GM20000 (cell line): ENCODE results near the gene ADPRH.
"Not testable (repeated sequence)": the region's sequence is repeated elsewhere in the genome, so short reads cannot be mapped to it uniquely, and the experiment has no call there.

Source experiments
- DNase-seq: peaks from one replicate; pipeline ENCODE4 v3.0.0; 2012; ENCODE audit warnings: low spot score
- TF ChIP-seq, protein P1 (sequence below): IDR thresholded peaks from 2 replicates; pipeline ENCODE4 v1.5.1; 2012; ENCODE audit warnings: mild to moderate bottlenecking, control low read depth; ENCODE audit errors: extremely low read depth, missing control alignments

The ADPRH gene

DNA sequence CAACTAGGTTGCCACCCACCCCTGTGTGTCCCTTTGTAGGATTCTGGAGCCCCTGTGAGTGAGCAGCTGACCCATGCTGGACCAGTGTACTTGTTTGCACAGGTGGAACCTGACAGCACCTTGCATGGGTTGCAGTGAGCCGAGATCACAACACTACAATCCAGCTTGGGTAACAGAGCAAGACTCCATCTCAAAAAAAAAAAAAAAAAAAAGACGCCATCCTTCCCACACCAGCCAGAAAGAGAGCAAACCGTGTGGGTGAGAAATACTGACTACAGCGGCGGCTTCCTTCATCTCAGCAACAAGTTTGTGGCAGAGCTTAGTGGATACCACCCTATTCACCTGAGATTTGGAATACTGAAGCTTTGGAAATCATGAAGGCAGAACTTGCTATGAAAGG is 19.1 kb upstream of the ADPRH start:
- no peak for DNase-seq
- TF ChIP-seq, protein P1, sequence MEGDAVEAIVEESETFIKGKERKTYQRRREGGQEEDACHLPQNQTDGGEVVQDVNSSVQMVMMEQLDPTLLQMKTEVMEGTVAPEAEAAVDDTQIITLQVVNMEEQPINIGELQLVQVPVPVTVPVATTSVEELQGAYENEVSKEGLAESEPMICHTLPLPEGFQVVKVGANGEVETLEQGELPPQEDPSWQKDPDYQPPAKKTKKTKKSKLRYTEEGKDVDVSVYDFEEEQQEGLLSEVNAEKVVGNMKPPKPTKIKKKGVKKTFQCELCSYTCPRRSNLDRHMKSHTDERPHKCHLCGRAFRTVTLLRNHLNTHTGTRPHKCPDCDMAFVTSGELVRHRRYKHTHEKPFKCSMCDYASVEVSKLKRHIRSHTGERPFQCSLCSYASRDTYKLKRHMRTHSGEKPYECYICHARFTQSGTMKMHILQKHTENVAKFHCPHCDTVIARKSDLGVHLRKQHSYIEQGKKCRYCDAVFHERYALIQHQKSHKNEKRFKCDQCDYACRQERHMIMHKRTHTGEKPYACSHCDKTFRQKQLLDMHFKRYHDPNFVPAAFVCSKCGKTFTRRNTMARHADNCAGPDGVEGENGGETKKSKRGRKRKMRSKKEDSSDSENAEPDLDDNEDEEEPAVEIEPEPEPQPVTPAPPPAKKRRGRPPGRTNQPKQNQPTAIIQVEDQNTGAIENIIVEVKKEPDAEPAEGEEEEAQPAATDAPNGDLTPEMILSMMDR, result no peak

DNA sequence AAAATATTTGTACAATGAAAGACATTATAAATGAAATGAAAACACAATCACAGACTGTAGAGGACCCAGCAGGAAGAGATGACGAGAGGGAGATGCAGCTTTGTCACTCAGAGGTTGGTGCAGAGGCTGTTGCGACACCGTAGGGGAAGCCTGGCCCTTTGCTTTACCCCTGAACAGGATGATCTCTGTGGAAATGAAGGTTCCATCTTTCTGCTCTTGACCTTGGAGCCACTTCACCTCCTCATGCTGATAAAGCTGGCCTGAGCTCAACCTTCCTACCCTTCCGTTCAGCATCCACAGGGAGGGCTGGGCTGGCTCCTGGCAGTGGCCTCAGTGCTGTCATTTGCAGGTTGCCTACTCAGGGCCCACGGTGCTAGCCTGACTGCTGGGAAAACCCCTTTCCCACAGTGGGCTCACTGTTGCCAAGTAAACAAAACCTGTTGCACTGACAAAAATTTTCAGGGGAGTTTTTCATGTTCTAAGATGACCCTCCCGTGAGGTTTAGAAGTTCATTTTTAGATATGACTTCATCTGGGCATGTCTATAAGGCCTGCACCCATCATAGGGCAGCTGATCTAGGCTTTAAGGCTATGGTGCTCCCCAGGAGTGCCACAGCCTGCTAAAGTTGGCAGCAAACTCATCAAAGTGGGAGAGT is 16.9 kb upstream of the ADPRH start:
- peak; percentile 79 for DNase-seq
- TF ChIP-seq, protein P1, result no peak

DNA sequence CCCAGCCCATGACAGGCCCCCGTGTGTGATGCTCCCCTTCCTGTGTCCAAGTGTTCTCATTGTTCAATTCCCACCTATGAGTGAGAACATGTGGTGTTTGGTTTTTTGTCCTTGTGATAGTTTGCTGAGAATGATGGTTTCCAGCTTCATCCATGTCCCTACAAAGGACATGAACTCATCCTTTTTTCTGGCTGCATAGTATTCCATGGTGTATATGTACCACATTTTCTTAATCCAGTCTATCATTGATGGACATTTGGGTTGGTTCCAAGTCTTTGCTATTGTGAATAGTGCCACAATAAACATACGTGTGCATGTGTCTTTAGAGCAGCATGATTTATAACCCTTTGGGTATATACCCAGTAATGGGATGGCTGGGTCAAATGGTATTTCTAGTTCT is 16.0 kb upstream of the ADPRH start:
- not testable (repeated sequence) for DNase-seq

DNA sequence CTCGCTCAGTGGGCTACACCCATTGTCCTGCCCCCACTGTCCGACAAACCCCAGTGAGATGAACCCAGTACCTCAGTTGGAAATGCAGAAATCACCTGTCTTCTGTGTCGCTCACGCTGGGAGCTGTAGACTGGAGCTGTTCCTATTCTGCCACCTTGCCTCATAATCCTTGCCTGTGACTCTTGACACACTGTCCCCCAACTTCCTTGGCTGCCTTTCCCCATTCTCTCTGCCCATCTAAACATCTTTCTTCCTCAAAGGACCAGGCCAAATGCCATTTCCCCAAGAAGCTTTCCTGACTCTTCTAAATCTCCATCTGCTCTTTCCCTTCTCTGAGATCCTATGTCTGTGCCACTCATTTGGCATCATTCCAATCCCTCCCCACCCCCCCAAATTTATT is 10.1 kb upstream of the ADPRH start:
- no peak for DNase-seq
- TF ChIP-seq, protein P1, result no peak

DNA sequence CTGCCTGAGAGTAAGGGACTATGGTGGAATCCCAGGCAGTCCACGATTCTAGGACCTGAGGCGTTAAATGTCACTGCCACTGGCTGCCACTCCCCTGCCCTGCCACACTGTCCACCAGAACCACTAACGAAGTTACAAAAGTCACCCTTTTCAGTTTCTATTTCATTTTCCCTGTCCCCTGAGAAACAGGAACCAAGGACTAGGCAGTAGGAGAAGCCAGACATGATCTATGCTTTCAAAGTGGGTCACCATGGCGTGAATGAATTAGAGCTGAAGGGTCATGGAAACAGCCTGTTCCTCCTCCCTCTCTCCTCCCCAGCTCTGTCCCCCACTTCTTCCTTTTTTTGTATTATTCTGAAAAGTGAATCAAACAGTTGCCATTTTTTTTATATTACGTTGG is 9.1 kb upstream of the ADPRH start:
- DNase-seq, result peak; percentile 38
- TF ChIP-seq, protein P1, result no peak

DNA sequence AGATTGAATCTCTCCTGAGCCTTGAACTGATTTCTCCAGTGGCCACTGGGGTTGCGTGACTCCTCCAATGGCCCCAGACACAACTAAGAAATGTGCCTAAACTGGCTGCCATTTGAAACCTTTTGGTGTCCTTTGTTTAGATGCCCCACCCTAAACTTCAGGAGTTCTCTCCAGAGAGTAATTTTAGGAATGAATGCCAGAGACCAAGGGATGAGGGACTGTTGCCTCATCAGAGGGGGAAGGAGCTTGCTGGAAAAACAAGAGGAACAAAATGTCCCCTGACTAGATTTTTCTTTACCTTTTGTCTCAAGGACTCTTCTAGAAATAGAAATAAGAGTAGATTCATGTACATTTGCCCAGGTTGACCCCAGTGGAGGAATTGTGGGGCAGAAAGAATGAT is 8.1 kb upstream of the ADPRH start:
- DNase-seq, result no peak
- TF ChIP-seq, protein P1, result no peak

DNA sequence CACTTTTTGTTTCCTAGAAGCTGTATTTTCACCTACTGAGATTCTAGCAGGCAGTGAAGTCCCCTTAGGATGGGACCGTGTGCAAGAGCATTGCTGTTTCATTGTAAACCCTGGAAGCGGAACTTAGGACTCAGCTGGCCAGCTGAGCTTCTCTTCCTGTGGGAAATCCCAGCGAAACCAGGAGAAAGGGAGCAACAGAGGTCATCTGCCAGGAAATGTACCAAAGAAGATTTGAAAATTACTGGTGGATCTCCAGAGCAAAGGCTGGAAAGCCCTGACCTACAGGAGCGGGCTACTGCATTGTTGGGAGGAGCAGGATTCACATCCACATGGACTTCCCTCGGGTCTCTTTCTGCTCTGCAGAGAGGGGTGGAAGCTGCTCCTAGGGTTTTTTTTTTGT is 7.6 kb upstream of the ADPRH start:
- no peak for DNase-seq
- TF ChIP-seq, protein P1, result no peak

DNA sequence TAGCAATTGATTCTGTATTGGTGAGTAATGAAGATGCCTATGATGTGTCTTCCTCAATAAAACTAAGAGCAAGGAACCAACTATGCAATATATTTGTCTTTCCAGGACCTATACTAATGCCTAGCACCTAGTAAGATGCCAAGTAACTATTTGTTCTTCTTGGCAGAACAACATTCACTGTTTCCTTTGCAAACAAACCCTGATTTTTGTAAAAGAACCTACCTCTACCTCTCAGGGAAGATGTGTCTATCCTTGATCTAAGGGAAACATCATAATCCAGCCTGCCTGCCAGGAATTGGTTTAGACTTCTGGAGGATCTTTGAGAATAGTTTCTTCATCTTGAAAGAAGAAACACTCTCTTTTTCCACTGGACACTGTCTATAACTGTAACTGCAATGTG is 3.8 kb upstream of the ADPRH start:
- TF ChIP-seq, protein P1, result no peak
- DNase-seq, result no peak
